NCI-H2227 (cell line): ENCODE results near the gene TCF23.
"Not testable (repeated sequence)": the region's sequence is repeated elsewhere in the genome, so short reads cannot be mapped to it uniquely, and the experiment has no call there.

ENCODE experiments used
- DNase-seq: peaks from one replicate; lab custom pipeline; 2025; ENCODE audit not compliant: unreplicated experiment; lab: John Stamatoyannopoulos, UW

Gene TCF23

DNA sequence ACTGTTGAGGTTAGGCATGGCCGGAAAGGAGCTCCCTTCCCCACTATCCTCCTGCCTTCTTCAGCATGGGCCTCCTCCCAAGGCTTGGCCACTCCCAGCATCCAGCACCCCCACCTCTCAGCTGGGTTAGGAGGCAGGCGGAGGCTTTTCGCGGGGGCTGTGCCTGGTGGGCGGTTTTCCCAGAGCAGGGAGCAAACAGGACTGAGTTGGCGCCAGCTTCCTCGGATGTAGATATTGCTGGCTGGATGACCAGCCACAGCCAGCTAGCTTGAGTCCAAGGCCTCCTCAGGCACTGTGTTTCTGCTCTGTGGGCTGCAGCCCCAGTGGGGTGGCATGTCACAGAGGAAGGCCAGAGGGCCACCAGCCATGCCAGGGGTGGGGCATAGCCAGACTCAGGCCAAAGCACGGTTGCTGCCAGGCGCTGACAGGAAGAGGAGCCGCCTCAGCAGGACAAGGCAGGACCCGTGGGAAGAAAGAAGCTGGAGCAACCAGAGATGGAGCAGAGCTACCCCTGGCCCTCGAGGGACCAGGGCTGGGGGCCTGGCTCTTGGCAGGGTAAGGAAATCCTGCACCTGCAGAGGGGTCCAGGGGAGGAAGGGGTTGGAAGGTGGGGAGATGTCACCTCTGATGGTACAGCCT, at the start of gene TCF23:
Gene TCF23, plus strand, starts transcription at position 204 of the 639 bp plus-strand sequence. Its CDS starts 130 bp downstream, at position 334.
- no peak for DNase-seq

DNA sequence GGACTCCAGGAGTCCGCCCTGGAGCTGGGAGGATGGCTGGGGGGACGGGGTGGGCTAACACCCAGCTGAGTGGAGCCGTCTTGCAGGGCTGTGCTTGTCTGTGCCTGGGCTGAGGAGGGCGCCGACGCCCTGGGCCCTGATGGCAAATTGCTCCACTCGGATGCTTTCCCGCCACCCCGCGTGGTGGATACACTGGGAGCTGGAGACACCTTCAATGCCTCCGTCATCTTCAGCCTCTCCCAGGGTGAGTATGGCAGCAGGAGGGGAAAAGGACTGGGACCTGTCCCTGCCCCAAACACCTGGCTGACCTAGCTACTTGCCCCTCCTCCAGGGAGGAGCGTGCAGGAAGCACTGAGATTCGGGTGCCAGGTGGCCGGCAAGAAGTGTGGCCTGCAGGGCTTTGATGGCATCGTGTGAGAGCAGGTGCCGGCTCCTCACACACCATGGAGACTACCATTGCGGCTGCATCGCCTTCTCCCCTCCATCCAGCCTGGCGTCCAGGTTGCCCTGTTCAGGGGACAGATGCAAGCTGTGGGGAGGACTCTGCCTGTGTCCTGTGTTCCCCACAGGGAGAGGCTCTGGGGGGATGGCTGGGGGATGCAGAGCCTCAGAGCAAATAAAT, 49.4 kb upstream of the TCF23 start:
- DNase-seq = no peak

DNA sequence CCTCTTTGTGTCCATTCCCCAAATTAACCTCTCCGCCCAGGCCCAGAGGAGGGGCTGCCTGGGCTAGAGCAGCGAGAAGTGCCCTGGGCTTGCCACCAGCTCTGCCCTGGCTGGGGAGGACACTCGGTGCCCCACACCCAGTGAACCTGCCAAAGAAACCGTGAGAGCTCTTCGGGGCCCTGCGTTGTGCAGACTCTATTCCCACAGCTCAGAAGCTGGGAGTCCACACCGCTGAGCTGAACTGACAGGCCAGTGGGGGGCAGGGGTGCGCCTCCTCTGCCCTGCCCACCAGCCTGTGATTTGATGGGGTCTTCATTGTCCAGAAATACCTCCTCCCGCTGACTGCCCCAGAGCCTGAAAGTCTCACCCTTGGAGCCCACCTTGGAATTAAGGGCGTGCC, 48.8 kb upstream of the TCF23 start:
- DNase-seq = no peak

DNA sequence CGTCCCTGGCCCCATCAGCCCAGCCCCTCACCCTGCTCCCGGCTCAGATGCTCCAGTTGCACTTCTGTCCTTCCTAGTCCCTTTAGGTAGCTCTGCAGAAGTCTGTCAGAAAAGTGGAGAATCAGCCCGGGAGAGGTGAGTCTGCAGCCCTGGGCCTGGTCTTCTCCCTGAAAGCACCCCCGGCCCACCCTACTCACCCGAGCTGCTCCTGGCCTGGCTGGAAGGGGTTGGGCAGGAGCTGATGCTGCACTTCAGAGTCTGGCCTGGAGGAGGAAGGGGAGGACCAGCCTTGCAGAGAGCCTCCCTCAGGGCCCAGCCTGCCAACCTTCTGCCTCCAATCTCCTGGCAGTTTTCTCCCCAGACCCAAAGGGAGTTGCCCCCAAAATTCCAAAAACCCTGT, 46.5 kb upstream of the TCF23 start:
- no peak for DNase-seq

DNA sequence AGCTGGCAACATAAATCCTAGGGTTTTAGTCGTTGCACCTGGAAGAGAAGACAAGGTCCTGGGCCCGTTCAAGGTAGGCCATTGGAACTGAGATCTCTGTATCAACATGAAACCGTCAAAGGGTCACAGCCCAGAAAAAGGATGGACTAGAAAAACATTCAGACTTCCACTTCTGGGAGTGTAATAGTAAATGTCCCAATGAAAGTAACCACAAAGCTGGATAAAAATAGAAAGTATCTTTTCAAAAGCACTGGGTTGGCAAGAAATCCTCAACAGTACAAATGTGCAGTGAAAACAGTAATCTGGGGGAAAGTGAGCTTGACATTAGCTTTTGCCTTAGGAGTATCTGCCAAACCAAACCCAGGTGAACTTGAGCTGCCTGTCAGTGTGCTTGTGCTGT, 42.8 kb upstream of the TCF23 start:
- no peak for DNase-seq

DNA sequence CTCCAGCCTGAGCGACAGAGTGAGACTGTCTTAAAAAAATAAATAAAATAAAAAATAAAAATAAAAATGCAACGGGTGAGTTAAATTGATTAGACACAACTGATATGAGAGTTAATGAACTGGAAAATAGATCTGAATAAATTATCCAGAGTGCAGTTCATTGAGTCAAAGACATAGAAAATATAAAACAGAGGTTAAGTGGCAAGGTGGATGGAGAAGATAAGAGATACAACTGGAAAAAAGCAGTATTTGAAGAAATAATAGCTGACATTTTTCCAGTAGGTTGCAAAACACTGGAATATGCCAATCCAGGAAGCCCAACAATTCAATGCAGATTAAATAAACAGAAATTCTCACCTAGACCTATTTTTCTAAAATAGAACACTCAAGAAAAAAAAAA, 40.6 kb upstream of the TCF23 start:
- no peak for DNase-seq

DNA sequence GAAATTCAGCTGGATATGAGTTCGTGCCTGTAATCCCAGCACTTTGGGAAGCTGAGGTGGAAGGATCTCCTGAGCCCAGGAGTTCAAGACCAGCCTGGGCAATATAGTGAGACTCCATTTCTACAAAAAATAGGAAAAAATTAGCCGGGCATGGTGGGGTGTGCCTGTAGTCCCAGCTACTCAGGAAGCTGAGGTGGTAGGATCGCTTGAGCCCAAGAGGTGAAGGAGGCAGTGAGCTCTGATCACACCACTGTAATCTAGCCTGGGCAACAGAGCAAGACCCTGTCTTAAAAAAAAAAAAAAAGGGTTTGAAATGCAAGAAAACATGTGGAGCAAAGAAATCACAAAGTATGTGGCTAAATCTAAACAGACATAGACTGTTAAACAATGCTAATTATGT, 39.7 kb upstream of the TCF23 start:
- no peak for DNase-seq

DNA sequence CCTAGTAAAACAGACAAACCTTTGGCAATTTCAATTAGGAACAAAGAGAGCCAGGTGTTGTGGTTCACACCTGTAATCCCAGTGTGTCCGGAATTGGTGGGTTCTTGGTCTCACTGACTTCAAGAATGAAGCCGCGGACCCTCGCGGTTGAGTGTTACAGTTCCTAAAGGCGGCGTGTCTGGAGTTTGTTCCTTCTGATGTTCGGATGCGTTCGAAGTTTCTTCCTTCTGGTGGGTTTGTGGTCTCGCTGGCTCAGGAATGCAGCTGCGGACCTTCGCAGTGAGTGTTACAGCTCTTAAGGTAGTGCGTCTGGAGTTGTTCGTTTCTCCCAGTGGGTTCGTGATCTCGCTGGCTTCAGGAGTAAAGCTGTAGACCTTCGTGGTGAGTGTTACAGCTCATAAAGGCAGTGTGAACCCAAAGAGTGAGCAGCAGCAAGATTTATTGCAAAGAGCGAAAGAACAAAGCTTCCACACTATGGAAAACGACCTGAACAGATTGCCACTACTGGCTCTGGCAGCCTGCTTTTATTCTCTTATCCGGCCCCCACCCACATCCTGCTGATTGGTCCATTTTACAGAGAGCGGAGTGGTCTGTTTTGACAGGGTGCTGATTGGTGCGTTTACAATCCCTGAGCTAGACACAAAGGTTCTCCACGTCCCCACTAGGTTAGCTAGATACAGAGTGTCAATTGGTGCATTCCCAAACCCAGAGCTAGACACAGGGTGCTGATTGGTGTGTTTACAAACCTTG, 38.0 kb upstream of the TCF23 start:
- not testable (repeated sequence) for DNase-seq

DNA sequence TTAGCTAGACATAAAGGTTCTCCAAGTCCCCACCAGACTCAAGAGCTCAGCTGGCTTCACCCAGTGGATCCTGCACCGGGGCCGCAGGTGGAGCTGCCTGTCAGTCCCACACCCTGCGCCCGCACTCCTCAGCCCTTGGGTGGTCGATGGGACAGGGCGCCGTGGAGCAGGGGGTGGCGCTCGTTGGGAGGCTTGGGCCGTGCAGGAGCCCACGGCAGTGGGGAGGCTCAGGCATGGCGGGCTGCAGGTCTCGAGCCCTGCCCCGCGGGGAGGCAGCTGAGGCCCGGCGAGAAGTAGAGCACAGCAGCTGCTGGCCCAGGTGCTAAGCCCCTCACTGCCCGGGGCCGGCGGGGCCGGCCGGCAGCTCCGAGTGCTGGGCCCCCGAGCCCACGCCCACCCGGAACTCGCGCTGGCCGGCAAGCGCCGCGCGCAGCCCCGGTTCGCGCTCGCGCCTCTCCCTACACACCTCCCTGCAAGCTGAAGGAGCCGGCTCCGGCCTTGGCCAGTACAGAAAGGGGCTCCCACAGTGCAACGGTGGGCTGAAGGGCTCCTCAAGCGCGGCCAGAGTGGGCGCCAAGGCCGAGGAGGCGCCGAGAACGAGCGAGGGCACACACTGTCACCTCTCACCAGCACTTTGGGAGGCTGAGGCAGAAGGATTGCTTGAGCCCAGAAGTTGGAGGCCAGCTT, 37.3 kb upstream of the TCF23 start:
- DNase-seq = not testable (repeated sequence)

DNA sequence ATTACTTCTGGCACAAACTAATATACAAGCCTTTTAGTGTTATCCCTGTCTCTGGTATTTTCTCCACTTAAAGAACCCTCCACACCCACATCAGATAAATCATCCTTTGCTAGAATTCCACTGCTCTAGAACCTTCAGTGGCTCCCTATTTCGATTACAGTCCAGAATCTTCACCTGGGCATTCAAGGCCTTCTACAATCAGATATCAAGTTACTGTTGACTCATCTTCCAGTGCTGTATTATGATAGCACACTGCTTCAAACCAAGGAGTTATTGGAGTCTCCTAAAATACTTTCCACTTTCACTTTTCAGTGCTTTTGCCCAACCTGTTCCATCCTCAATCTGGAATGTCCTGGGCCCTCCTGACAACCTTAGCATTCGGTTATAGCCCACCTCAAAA, 33.3 kb upstream of the TCF23 start:
- no peak for DNase-seq

DNA sequence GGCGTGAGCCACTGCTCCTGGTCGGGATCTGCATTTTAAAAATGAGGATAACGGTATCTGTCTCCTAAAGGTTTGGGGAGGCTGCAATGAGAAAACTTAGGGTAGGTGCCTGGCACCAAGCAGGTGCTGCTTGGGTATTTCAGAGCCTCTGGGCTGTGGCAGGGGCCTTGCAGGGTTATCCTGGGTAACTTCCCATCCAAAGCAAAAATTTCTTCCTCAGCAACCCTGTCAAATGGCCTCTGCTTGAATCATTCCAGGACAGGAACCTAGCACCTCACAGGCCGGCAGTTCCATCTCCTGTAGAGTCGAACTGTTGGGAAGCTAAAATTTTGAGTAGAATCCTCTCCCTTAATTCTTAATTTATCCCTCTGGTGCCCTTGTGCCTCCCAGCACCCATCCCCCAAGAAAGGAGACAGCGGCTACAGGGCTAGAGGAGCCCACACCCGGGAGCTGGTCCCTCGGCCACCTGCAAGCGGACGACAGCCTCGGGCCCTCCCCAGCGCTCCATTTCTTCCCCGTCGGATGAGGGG, 30.7 kb upstream of the TCF23 start:
- DNase-seq = no peak

DNA sequence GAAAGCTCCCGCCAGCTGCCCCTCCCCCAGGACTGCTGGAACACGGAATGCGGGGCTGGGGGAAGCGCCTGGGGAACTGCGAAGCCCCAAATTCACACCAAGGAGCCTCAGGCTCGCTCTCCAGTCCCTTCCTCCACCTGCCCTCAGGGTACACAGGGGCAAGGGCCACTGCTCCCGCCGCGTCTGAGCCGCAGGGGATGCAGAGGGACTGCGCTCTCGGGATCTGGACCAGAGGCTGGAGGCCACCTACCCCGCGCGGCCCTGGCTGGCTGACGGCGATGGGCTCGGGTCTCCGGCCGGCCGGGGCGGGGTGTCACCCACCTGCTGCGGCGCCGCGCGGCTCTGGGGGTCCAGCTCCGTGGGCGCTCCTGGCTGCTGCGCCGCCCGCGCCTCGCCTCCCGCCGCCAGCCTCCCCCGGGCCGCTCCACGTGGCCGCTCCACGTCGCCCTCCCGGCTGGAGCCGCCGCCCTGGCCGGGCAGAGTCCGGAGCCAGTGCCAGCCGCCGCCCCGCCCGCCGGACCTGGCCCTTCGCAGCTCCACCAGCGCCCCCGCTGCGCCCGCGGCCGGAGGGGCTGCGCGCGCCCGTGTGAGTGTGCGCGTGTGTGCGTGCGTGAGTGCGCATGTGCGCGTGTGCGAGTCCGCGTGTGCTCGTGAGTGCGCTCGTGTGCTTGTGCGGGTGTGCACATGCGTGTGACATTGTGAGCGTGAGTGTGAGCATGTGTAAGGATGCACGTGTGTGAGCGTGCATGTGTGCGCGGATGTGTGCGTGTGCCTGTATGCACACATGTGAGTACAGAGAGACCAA, 30.1 kb upstream of the TCF23 start, which contains the start of gene CGREF1:
Gene CGREF1, minus strand, starts transcription at position 604 of the 805 bp plus-strand sequence. CDS start 14,762 bp downstream, outside the sequence.
- DNase-seq = peak; percentile 63

DNA sequence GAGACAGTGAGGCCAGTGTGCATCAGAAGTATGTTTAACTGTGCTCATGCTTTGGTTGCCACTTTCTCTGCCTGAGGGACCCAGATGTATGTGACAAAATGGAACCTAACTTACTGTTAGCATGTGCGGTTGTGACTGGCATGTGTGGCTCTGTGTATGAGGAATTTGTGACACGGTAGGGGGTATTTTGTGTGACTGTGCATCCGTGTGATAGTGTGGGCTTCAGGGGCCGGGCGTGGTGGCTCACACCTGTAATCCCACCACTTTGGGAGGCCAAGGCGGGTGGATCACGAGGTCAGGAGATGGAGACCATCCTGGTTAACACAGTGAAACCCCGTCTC, 29.5 kb upstream of the TCF23 start:
- DNase-seq = not testable (repeated sequence)

DNA sequence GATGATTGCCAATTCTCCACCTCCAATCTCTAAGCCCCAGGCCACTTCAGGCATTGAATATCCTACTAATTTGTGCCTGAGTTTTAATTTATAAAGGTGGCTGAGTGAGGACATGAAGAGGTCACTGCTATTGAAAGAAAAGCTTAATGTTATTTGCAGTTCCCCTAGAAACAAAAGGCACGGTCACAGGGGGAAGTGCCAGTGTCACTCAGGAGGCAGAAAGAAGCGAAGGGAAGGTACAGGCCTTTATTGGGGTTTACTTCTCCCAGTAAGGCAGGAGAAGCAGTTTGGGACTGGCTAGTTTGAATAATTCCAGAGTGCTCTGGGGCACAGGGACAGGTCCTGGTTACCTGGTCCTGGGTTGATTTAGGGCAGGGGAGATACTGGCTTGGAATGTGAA, 26.9 kb upstream of the TCF23 start:
- no peak for DNase-seq

DNA sequence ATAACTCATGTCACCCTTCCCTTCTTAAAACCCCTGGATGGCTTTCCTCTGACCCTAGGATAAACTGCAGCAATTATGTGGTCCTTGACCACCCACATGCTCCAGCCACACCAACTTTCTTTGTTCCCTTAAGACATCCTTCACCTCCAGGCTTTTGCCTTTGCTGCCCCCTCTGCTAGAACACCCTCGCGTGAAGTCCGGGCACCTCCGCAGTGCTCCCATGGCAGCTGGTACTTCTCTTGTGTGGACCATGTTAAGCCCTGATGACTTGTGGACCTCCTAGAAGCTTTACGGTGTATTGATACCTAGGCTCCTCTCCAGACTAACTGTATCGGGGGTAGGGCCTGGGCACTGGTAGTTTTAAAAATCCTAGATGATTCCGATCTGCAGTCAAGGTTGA, 26.0 kb upstream of the TCF23 start:
- no peak for DNase-seq

DNA sequence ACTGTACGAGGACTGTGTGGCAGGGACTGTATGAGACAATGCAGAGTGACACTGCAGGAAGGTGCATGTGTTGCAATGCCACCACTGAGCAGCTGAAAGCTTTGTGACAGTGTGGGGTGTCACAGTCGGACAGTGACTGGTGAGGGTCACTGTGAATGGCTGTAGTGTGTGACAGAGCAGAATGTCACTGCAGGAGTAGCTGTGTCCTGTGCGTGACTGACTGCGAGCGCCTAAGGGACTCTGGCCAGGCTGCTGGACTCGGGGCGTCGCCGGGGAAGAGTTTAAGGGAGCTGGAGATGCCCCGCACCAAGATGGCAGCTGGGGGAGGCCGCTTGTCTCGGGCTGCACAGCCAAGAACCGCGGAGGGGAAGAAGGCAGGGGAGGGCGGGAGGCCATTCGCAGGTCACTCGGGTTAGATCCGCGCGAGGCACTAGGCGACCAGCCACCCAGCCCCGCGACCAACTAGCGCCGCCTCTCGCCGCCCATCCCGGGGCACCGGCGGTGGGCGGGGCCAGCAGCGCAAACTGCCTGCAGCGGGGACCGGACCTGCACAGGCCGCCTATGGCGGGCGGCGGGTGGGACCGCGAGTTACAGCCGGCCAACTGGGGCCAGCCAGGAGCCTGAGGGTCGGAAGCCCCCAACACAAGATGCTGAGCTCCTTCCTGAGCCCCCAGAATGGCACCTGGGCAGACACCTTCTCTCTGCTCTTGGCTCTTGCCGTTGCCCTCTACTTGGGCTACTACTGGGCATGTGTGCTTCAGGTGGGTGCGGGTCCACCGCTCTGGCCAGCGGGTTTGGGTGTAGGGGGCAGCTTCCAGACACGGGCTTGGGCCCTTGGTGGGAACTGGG, 25.3 kb upstream of the TCF23 start, which contains the start of gene ABHD1:
Gene ABHD1, plus strand, starts transcription at position 514 of the 849 bp plus-strand sequence. Its CDS starts 134 bp downstream, at position 648.
- peak; percentile 59 for DNase-seq

DNA sequence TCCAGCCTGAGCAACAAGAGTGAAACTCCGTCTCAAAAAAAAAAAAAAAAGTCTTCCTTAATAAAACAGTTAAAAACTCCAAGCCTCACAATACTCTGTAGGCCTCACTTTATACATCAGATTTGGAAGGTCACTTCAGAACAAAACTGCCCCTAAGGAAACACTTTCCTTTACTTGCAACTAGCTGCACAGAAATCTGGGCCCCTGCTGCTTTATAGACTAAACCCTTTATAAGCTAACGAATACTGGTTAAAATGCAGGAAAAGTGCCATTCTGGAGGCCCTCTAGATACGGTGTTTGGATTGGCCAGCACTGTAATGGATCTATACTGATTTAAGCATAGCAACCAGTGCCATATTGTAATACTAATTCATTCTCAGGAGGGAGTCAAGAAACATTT, 23.7 kb upstream of the TCF23 start:
- DNase-seq = no peak

DNA sequence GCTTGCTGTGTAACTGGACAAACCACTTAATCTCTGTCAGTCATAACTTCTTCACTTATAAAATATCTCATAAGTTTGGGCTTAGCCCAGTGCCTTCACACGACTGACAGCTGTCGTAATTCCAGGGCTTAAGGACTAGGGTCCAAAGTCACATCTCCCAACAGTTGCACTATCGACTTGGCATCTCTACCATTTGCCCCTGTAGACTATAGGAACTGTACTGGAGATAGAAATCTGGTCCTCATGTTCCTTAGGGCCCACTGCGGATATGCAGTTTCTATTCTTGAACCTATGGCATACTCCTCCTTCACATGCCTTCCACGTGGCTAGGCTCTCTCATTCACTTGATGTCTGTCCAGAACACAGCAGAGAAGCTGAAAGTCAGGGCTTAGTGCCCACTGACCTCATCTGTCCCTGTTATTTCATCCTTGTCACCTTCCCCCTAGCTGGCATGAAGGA, 22.5 kb upstream of the TCF23 start:
- DNase-seq = no peak

DNA sequence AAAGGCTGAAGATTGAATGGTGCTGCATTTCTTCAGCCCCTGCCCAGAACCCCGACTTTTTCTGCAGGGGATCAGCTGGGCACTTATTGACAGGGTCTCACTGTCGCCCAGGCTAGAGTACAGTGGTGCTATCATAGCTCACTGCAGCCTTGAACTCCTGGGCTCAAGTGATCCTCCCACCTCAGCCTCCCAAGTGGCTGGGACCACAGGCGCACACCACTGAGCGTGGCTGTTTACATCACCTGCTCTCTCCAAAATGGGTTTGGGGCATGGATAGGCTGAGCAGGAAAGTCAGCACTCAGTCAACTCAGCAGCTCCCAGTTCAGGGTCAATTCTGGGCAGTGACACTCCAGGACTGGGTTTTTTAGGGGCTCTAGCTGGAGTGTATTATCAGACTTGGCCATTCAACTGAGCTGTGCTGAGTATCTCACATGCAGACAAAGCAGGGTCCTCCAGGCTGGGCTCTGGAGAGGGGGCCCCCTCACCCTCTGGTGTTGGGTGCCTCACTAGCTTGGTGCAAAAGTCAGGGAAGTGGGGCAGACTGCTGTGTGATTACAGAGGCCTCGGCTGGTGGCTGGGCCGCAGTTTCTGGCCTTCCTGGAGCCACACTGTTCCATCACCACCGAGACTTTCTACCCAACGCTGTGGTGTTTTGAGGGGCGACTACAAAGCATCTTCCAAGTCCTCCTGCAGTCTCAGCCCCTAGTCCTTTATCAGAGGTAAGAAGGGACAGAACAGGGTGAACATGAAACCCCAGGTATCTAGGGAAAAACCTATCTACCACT, 20.7 kb upstream of the TCF23 start:
- no peak for DNase-seq
